SK-N-SH (cell line): ENCODE measurements around the gene NXPH4.

Source experiments
- CHD2 ChIP-seq: fragments of 150-350 bp; IDR thresholded peaks from 2 replicates; pipeline ENCODE4 v1.6.1; 2018; ENCODE audit warnings: low read length; ENCODE audit not compliant: partially characterized antibody
- ELF1 ChIP-seq: IDR thresholded peaks from 2 replicates; pipeline ENCODE4 v1.4.0; 2012
- EZH2phosphoT487 ChIP-seq: fragments of 200-600 bp; sonication (generic); IDR thresholded peaks from 2 replicates; pipeline ENCODE4 v1.6.1; 2017; ENCODE audit warnings: low read depth, mixed run types, mild to moderate bottlenecking, antibody characterized with exemption, moderate library complexity, borderline replicate concordance
- FOXM1 ChIP-seq: IDR thresholded peaks from 2 replicates; pipeline ENCODE4 v1.4.0; 2012; ENCODE audit warnings: low read depth, mild to moderate bottlenecking
- POLR2AphosphoS5 ChIP-seq: IDR thresholded peaks from 2 replicates; pipeline ENCODE4 v1.6.1; 2012; ENCODE audit warnings: low read depth, low read length
- RAD21 ChIP-seq: IDR thresholded peaks from 2 replicates; pipeline ENCODE4 v1.6.1; 2012; ENCODE audit warnings: mild to moderate bottlenecking, low read length
- SMC3 ChIP-seq: IDR thresholded peaks from 2 replicates; pipeline ENCODE4 v1.6.1; 2012; ENCODE audit warnings: low read depth, low read length, improper control_type of control experiment
- TCF12 ChIP-seq: IDR thresholded peaks from 2 replicates; pipeline ENCODE4 v1.4.0; 2012
- YY1 ChIP-seq: IDR thresholded peaks from 2 replicates; pipeline ENCODE4 v1.4.0; 2012; ENCODE audit warnings: low read depth, mild to moderate bottlenecking
- TF ChIP-seq, protein P1 (sequence below): fragments of 200-600 bp; sonication (generic); IDR thresholded peaks from 2 replicates; pipeline ENCODE4 v1.6.1; 2017; ENCODE audit warnings: antibody characterized with exemption, mild to moderate bottlenecking, moderate library complexity

DNA sequence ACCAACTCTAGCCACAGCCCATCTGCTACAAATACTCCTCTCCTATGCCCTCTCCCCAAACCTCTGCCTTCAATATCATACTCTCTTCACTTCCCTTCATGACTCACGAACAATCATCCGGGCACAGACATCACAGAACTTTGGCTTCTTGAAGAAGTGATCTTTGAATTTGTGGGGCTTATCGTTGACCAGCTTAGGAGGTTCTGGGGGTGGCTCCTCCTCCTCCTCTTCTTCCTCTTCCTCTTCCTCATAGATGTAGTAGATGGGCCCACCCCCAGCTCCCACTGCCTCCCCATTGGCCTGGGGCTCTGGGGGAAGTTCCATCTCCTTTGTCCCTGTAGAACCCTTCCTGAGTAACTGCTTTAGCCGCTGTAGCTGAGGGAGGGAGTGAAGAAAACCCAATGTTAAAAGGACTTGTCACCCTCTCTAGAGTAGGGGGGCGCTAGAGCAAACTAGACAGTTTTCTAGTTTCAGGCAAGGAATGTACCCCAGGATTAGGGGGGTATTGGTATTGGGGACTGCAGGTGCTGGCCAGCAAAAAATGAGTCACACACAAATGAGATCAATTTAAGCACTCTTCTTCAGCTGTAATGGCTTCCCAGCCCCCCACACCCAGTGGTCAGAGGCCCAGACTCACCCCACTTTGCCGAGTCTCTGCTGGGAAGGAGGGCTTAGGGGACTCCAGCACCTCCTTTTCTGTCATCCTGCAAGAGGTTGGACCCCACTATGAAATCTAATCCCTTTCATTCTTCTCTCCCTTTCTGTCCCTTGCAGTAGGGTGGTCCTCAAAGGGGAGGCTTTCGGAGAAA lies 32.5 kb downstream of the NXPH4 start:
- no peak for TF ChIP-seq CHD2
- no peak for TF ChIP-seq FOXM1
- no peak for TF ChIP-seq SMC3
- no peak for TF ChIP-seq TCF12
- TF ChIP-seq RAD21, result no peak
- TF ChIP-seq, protein P1, sequence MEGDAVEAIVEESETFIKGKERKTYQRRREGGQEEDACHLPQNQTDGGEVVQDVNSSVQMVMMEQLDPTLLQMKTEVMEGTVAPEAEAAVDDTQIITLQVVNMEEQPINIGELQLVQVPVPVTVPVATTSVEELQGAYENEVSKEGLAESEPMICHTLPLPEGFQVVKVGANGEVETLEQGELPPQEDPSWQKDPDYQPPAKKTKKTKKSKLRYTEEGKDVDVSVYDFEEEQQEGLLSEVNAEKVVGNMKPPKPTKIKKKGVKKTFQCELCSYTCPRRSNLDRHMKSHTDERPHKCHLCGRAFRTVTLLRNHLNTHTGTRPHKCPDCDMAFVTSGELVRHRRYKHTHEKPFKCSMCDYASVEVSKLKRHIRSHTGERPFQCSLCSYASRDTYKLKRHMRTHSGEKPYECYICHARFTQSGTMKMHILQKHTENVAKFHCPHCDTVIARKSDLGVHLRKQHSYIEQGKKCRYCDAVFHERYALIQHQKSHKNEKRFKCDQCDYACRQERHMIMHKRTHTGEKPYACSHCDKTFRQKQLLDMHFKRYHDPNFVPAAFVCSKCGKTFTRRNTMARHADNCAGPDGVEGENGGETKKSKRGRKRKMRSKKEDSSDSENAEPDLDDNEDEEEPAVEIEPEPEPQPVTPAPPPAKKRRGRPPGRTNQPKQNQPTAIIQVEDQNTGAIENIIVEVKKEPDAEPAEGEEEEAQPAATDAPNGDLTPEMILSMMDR, result no peak
- no peak for TF ChIP-seq EZH2phosphoT487
- TF ChIP-seq YY1, result no peak
- no peak for TF ChIP-seq ELF1
- TF ChIP-seq POLR2AphosphoS5, result no peak
